GM18951 (cell line): ENCODE results near the gene CDH5.
"Not testable (repeated sequence)": the region's sequence is repeated elsewhere in the genome, so short reads cannot be mapped to it uniquely, and the experiment has no call there.

Experiments used
- POLR2A ChIP-seq: IDR thresholded peaks from 4 replicates; pipeline ENCODE4 v1.6.1; 2011; ENCODE audit warnings: mild to moderate bottlenecking; ENCODE audit not compliant: insufficient read length, insufficient read depth; ENCODE audit errors: extremely low read depth
- in situ Hi-C: fragments of 300-500 bp; cut with MboI; formaldehyde crosslinking; loops from one replicate; pipeline ENCODE4 v1.12.0; 2022; ENCODE audit warnings: low sequenced_read_pairs, mixed read lengths, inconsistent platforms; ENCODE audit not compliant: unreplicated experiment

CDH5 gene

GRCh38 chr16:66366433-66367299 lies at the start of gene CDH5:
TSS of gene CDH5 (plus strand) at chr16:66366691. CDS start at chr16:66379338, 12,647 bp downstream.
- in situ Hi-C loops = no loop called here

DNA sequence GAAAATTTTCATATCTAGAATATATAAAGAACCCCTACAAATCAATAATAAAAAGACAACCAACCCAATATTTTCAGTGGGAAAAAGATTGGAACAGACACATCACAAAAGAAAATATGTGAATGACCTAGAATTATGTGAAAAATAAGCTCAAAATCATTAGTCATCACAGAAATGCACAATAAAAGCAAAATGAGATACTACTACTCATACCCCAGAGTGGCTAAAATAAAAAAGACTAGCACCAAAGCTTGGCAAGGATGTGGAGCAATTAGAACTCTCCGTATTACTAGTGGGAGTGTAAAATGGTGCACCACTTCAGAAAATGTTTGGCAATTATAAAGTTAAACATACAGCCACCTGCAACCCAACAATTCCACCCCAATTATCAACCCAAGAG lies 48.0 kb upstream of the CDH5 start:
- in situ Hi-C loops = no loop called here
- TF ChIP-seq POLR2A = no peak

More at GRCh38 chr16:66366433-66367299, at the start of gene CDH5:
- no peak for TF ChIP-seq POLR2A

GRCh38 chr16:66320774-66321173 lies 45.7 kb upstream of the CDH5 start:
- in situ Hi-C loops = no loop called here
- TF ChIP-seq POLR2A = no peak

DNA sequence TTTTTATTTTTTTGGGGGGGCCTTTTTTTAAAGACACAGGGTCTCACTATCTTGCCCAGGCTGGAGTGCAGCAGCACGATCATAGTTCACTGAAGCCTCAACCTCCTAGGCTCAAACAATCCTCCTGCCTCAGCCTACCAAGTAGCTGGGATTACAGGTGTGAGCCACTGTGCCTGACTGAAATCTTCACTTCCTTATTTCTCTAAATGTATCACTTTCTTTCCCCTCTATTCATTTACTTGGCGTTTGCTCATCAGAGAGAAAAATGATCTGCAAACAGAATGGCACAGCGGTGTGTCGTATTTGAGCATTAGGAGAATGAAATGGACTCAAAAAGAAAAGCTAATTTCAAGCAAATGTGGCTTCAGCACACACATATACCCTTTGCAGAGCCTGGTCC lies 44.3 kb upstream of the CDH5 start:
- TF ChIP-seq POLR2A = no peak
- in situ Hi-C loops = no loop called here

DNA sequence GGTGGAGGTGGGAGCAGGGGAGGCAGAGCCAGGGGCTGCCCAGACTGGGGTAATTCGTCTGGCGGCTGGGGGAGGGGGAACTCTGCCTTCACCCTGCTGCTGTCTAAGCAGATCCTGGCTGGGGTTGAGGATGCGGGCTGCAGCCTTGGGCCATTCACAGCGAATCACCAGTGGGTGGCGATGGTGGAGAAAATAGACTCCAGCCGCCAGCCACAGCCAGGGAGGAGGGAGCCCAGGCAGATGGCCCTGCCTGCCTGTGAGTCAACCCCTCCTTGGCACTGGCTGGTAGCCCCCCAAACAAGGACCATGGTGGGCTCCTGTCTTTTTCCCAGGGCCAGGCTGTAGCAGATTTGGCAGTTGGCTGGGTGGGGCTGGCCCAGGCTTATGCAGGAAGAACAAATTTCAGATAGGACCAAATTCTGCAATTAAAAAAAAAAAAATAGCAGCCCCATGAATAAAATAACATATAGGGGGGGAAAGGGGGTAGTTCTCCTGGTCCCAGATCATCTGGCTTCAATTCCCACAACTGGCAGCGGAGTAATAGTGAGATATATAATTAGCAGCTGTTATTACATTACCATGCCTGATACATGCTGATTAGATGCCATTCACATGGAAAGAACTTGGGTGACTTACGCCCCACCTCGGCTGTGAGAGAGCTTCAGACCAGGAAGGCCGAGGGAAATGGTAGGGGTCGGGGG lies 41.5 kb upstream of the CDH5 start:
- in situ Hi-C loops = no loop called here
- no peak for TF ChIP-seq POLR2A

DNA sequence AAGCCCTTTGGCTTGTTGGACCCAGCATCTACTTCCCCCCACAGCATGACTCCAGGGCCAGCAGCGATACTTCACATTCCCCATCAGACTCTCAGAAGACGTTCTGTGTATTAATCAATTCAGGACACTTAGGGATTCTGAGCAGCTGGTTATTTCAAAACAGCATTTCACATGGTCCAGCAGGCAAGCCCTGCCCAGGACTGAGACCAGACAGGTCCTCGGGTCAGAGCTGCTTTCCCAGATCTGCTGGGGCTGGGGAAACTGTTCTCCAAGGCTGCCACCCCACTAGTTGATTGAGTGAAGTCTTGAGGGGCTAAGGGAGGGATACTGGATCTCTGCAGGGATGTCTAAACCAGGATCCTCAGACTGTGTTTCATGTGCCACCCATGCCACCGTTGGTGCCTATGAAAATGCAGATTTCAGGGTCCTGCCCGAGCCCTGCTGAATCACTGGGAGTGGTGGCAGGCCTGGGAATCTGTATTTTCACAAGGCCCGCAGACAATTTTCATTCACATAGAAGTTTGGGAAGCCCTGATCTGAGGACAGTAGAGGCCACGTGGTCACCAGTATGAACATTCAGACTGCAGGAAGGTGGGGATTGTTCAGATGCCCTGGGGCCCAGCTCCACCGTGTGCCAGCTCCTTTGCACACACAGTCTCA lies 40.6 kb upstream of the CDH5 start:
- in situ Hi-C loops = no loop called here
- no peak for TF ChIP-seq POLR2A

GRCh38 chr16:66326991-66327513 lies 39.4 kb upstream of the CDH5 start:
- in situ Hi-C loops = no loop called here
- no peak for TF ChIP-seq POLR2A

DNA sequence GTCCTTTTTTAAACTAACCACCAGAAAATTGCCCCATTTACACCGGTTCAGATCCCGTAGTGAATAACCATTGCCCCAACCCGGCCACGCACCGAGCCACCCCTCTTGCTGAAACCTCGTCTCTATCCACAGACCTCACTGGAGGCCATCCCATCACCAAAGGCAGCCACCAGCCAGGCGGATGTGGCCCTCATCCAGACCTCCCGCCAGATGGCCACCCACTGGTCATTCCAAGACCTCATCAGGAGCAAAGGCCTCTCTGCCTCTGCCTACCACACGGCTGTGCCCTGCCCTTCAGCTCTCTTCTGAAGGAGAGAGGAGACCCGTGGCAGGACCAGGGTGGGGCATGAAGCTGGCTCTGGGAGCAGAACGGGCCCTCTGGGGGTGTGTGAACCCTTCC lies 38.2 kb upstream of the CDH5 start:
- no peak for TF ChIP-seq POLR2A
- in situ Hi-C loops = no loop called here

- in situ Hi-C loops = not testable (repeated sequence)
These were observed 35.0 kb upstream of the CDH5 start for GRCh38 chr16:66331464-66331863.

- in situ Hi-C loops = no loop called here
- no peak for TF ChIP-seq POLR2A
These were observed 33.6 kb upstream of the CDH5 start for GRCh38 chr16:66332634-66333610.

GRCh38 chr16:66334853-66335574 lies 31.5 kb upstream of the CDH5 start:
- in situ Hi-C loops = no loop called here
- TF ChIP-seq POLR2A = no peak
